ENCODE results near the gene SPTBN4.
"Not testable (repeated sequence)": the region's sequence is repeated elsewhere in the genome, so short reads cannot be mapped to it uniquely, and the experiment has no call there.

The SPTBN4 gene

GRCh38 chr19:40530091-40530901, 63.5 kb downstream of the SPTBN4 start:
- DNase-seq (ENCODE audit: low read depth), result no peak

- no peak for DNase-seq (ENCODE audit: low read depth)
These were observed 66.7 kb downstream of the SPTBN4 start for GRCh38 chr19:40533508-40533907.

GRCh38 chr19:40534148-40534547, 67.3 kb downstream of the SPTBN4 start:
- DNase-seq (ENCODE audit: low read depth), result no peak

GRCh38 chr19:40539070-40539469, 72.3 kb downstream of the SPTBN4 start:
- DNase-seq (ENCODE audit: low read depth), result no peak

GRCh38 chr19:40542202-40542859, 75.5 kb downstream of the SPTBN4 start:
- DNase-seq (ENCODE audit: low read depth), result no peak

GRCh38 chr19:40543029-40543597, 76.3 kb downstream of the SPTBN4 start:
- no peak for DNase-seq (ENCODE audit: low read depth)

- not testable (repeated sequence) for DNase-seq (ENCODE audit: low read depth)
These were observed 79.5 kb downstream of the SPTBN4 start for GRCh38 chr19:40546153-40546841.

- DNase-seq (ENCODE audit: low read depth), result not testable (repeated sequence)
These were observed 80.4 kb downstream of the SPTBN4 start for GRCh38 chr19:40547190-40547589.

- DNase-seq (ENCODE audit: low read depth), result no peak
These were observed 81.0 kb downstream of the SPTBN4 start for GRCh38 chr19:40547836-40548235.

- peak; percentile 50 for DNase-seq (ENCODE audit: low read depth)
These were observed 82.4 kb downstream of the SPTBN4 start for GRCh38 chr19:40549007-40549708.

GRCh38 chr19:40550951-40551350, 84.2 kb downstream of the SPTBN4 start:
- no peak for DNase-seq (ENCODE audit: low read depth)

GRCh38 chr19:40552848-40553247, 86.0 kb downstream of the SPTBN4 start:
- DNase-seq (ENCODE audit: low read depth), result no peak

GRCh38 chr19:40553885-40554857, 87.4 kb downstream of the SPTBN4 start:
- no peak for DNase-seq (ENCODE audit: low read depth)

- no peak for DNase-seq (ENCODE audit: low read depth)
These were observed 89.3 kb downstream of the SPTBN4 start for GRCh38 chr19:40555978-40556689.

- no peak for DNase-seq (ENCODE audit: low read depth)
These were observed 90.2 kb downstream of the SPTBN4 start for GRCh38 chr19:40556953-40557530.

- no peak for DNase-seq (ENCODE audit: low read depth)
These were observed 92.6 kb downstream of the SPTBN4 start for GRCh38 chr19:40559394-40559793.

- DNase-seq (ENCODE audit: low read depth), result no peak
These were observed 93.3 kb downstream of the SPTBN4 start for GRCh38 chr19:40560092-40560507.

GRCh38 chr19:40561947-40562346, 95.1 kb downstream of the SPTBN4 start:
- DNase-seq (ENCODE audit: low read depth), result no peak

- not testable (repeated sequence) for DNase-seq (ENCODE audit: low read depth)
These were observed 97.7 kb downstream of the SPTBN4 start for GRCh38 chr19:40564535-40564934.

GRCh38 chr19:40565355-40565754, 98.6 kb downstream of the SPTBN4 start:
- DNase-seq (ENCODE audit: low read depth), result no peak

All from iris pigment epithelial cell (primary cell).